Stomach (tissue), 9 donors: ENCODE data around the gene ADRA2A. TPM values are rescaled to one million over a fixed set of nuclear protein-coding genes. Genes with fewer than 3 reads are reported as not detected.

ENCODE experiments used
- DNase-seq, 2 donors: peaks; one replicate each; pipeline versions ENCODE4 v3.0.0 to v3.0.0-alpha.2; 2013 to 2019
- H3K27ac ChIP-seq, 5 donors: fragments of 200-600 bp in 4 of 5; sonication (generic) in 4 of 5; one replicate each; pipeline ENCODE4 v1.5.1; 2013 to 2019; ENCODE audit warnings: mild to moderate bottlenecking in 1 of 5, moderate library complexity in 1 of 5
- H3K27me3 ChIP-seq, 3 donors: fragments of 200-600 bp; sonication (generic); one replicate each; pipeline ENCODE4 v1.5.1; 2017 to 2019; ENCODE audit warnings: mixed run types in 1 of 3
- H3K36me3 ChIP-seq, 4 donors: fragments of 200-600 bp; sonication (generic); 1 replicate in 3 of 4; 2 replicates in 1 of 4; pipeline ENCODE4 v1.5.1; 2016 to 2019
- H3K4me1 ChIP-seq, 4 donors: fragments of 200-600 bp; sonication (generic); one replicate each; pipeline ENCODE4 v1.5.1; 2016 to 2019
- H3K4me3 ChIP-seq, 4 donors: fragments of 200-600 bp; sonication (generic) in 3 of 4; one replicate each; pipeline ENCODE4 v1.5.1; 2016 to 2019; ENCODE audit warnings: mild to moderate bottlenecking in 1 of 4
- H3K9me3 ChIP-seq, 4 donors: fragments of 200-600 bp; sonication (generic); one replicate each; pipeline ENCODE4 v1.5.1; 2016 to 2019
- CTCF ChIP-seq, 7 experiments: fragments of 450-650 bp in 4 of 7; fragments of 200-600 bp in 3 of 7; sonication (generic) in 3 of 7; IDR thresholded peaks; one replicate each; pipeline ENCODE4 v1.5.1; 2016 to 2019; ENCODE audit warnings: antibody characterized with exemption in 7 of 7, control low read depth in 2 of 7, mild to moderate bottlenecking in 1 of 7
- EP300 ChIP-seq: sonication (generic); formaldehyde crosslinking; IDR thresholded peaks from one replicate; pipeline ENCODE4 v1.6.1; 2017; ENCODE audit warnings: antibody characterized with exemption
- POLR2A ChIP-seq, 4 donors: fragments of 450-650 bp; IDR thresholded peaks; one replicate each; pipeline ENCODE4 v1.6.1; 2016; ENCODE audit warnings: antibody characterized with exemption in 4 of 4, control low read depth in 2 of 4, mild to moderate bottlenecking in 1 of 4, moderate library complexity in 1 of 4
- POLR2AphosphoS5 ChIP-seq, 3 donors: sonication (generic); formaldehyde crosslinking; IDR thresholded peaks; one replicate each; pipeline ENCODE4 v1.6.1; 2016; ENCODE audit warnings: antibody characterized with exemption in 3 of 3
- WGBS, 5 donors: extraction: QIAGEN DNeasy Blood & Tissue Kit in 3 of 5; methylation state at CpG; one replicate each; pipeline versions ENCODE4 v1.1.5 to v1.1.7; 2013 to 2018; 5-methylcytosine and 5-hydroxymethylcytosine counted together
- intact Hi-C: fragments of 100-400 bp; cut with DNase I; formaldehyde crosslinking; loops from one replicate; pipeline ENCODE4 v1.15.1; 2023; ENCODE audit warnings: low total_unique reads
- polyA plus RNA-seq, 3 donors: library from polyadenylated mRNA; stranded (reverse); fragments of 200-250 nt; gene quantifications; one replicate each; pipeline ENCODE4 v1.2.3, GENCODE V29; 2013
- total RNA-seq, 5 donors: library from RNA; depleted of rRNA; stranded (reverse); fragments of >200 nt; gene quantifications; one replicate each; pipeline versions ENCODE4 v1.1.0 to v1.2.3, GENCODE V29; 2014 to 2016
- donor health status: healthy with polysubstance abuse.
- donor health status: Bipolar disorder and iron deficiency.
- donor health status: healthy.

Gene ADRA2A
- total and polyA plus RNA-seq, 8 donors, result 0.25 to 4.9 (median 0.65) TPM; not detected in 1

- no peak overlapping the region for H3K27ac ChIP-seq
- no peaks in the 10 kb centered on the region for H3K36me3 ChIP-seq
- 69 to 82% (median 78%) methylated on average over 2 of the region's 2 CpGs for WGBS, 5 donors
- no peaks in the 10 kb centered on the region for H3K9me3 ChIP-seq
- H3K27me3 ChIP-seq, result peaks cover 12 to 62% (median 44%) of the 10 kb centered on the region in 3 donors
- peaks cover 31 to 39% (median 32%) of the 10 kb centered on the region in 4 donors for H3K4me1 ChIP-seq
- no peak for DNase-seq
- TF ChIP-seq POLR2AphosphoS5 (IDR thresholded peaks at IDR 0.05) (no peak), CTCF (IDR thresholded peaks at IDR 0.05) (no peak), EP300 (no peak), POLR2A (IDR thresholded peaks at IDR 0.05) (no peak)
- no peak overlapping the region for H3K4me3 ChIP-seq
- intact Hi-C loops, result no loop called here
Measured at GRCh38 chr10:111080224-111080623, 3.4 kb downstream of the ADRA2A start.

- peaks cover 19 to 28% (median 23%) of the 10 kb centered on the region in 4 donors for H3K4me1 ChIP-seq
- no peak overlapping the region for H3K27ac ChIP-seq
- 89 to 97% (median 95%) methylated on average over 6 of the region's 6 CpGs for WGBS, 5 donors
- no peaks in the 10 kb centered on the region for H3K9me3 ChIP-seq
- H3K27me3 ChIP-seq, result peaks cover 12 to 52% (median 30%) of the 10 kb centered on the region in 3 donors
- no peak for DNase-seq
- intact Hi-C loops, result no loop called here
- no peaks in the 10 kb centered on the region for H3K36me3 ChIP-seq
- TF ChIP-seq POLR2A (IDR thresholded peaks at IDR 0.05), result no peak
- no peak for TF ChIP-seq POLR2AphosphoS5 (IDR thresholded peaks at IDR 0.05)
- no peak for TF ChIP-seq EP300
- TF ChIP-seq CTCF (IDR thresholded peaks at IDR 0.05), result no peak
- no peak overlapping the region for H3K4me3 ChIP-seq
Measured at GRCh38 chr10:111081595-111081994, 4.8 kb downstream of the ADRA2A start.

- 55 to 68% (median 65%) methylated on average over 8 to 12 of the region's 12 CpGs for WGBS, 5 donors
- TF ChIP-seq POLR2A (IDR thresholded peaks at IDR 0.05) (no peak), POLR2AphosphoS5 (IDR thresholded peaks at IDR 0.05) (no peak), CTCF (IDR thresholded peaks at IDR 0.05) (no peak), EP300 (no peak)
- H3K36me3 ChIP-seq, result no peaks in the 10 kb centered on the region
- H3K4me3 ChIP-seq, result no peak overlapping the region
- no peak for DNase-seq
- no peak overlapping the region for H3K27ac ChIP-seq
- H3K4me1 ChIP-seq, result peaks cover 12 to 21% (median 15%) of the 10 kb centered on the region in 4 donors
- no peaks in the 10 kb centered on the region for H3K9me3 ChIP-seq
- intact Hi-C loops, result no loop called here
- peaks cover 12 to 47% (median 23%) of the 10 kb centered on the region in 3 donors for H3K27me3 ChIP-seq
Measured at GRCh38 chr10:111082102-111082975, 5.5 kb downstream of the ADRA2A start.

GRCh38 chr10:111083222-111084095 is 6.6 kb downstream of the ADRA2A start:
- no peaks in the 10 kb centered on the region for H3K9me3 ChIP-seq
- peaks cover 5 to 36% (median 12%) of the 10 kb centered on the region in 3 donors for H3K27me3 ChIP-seq
- H3K4me1 ChIP-seq, result peaks cover under 1 to 9% (median 4%) of the 10 kb centered on the region in 4 donors
- intact Hi-C loops, result no loop called here
- H3K36me3 ChIP-seq, result no peaks in the 10 kb centered on the region
- TF ChIP-seq POLR2A (IDR thresholded peaks at IDR 0.05) (no peak), CTCF (IDR thresholded peaks at IDR 0.05) (no peak), EP300 (no peak), POLR2AphosphoS5 (IDR thresholded peaks at IDR 0.05) (no peak)
- no peak overlapping the region for H3K27ac ChIP-seq
- no peak overlapping the region for H3K4me3 ChIP-seq
- 96 to 100% (median 97%) methylated on average over 8 to 10 of the region's 10 CpGs for WGBS, 5 donors
- DNase-seq, result no peak
